ENCODE measurements around the gene SOHLH2. TPM values are rescaled to one million over a fixed set of nuclear protein-coding genes. Genes with fewer than 3 reads are reported as not detected.

The SOHLH2 gene
- total RNA-seq, 1 experiment from 2014 or later, result 1.6 TPM

- peak; percentile 10 for DNase-seq (ENCODE audit: low spot score)
- Histone ChIP-seq H3K4me3 (ENCODE audit: low read depth, low read length, poor library complexity, severe bottlenecking) (no peak overlapping the region), H3K4me1 (ENCODE audit: insufficient read depth, low read length, poor library complexity, severe bottlenecking) (no peaks in the 10 kb centered on the region), H3K27me3 (replicated peaks; ENCODE audit: insufficient read depth, low read depth, low read length, poor library complexity) (no peaks in the 10 kb centered on the region), H3K36me3 (ENCODE audit: insufficient read depth, low read length, poor library complexity, severe bottlenecking) (no peaks in the 10 kb centered on the region), H3K9me3 (ENCODE audit: low read depth, low read length, poor library complexity, severe bottlenecking) (no peaks in the 10 kb centered on the region), H3K27ac (ENCODE audit: low read depth, low read length, poor library complexity, severe bottlenecking) (no peak overlapping the region)
- POLR2A ChIA-PET (ENCODE audit: low non-redundant PET), result no interaction called here
- no TSS peak for BruUV-seq (replicated peaks)
- intact Hi-C loops (cut with micrococcal nuclease; ENCODE audit: unreplicated experiment), result no loop called here
- TF ChIP-seq CTCF (conservative IDR thresholded peaks at IDR 0.05; ENCODE audit: low read depth, low read length) (no peak), EZH2 (IDR thresholded peaks at IDR 0.05; ENCODE audit: borderline replicate concordance, low read depth, low read length, poor library complexity, severe bottlenecking) (no peak)
- CTCF ChIA-PET, result no interaction called here
Observed at GRCh38 chr13:36259361-36260137, 45.2 kb upstream of the SOHLH2 start.

GRCh38 chr13:36258831-36259230 lies 44.5 kb upstream of the SOHLH2 start:
- Histone ChIP-seq H3K4me1 (ENCODE audit: insufficient read depth, low read length, poor library complexity, severe bottlenecking) (no peaks in the 10 kb centered on the region), H3K36me3 (ENCODE audit: insufficient read depth, low read length, poor library complexity, severe bottlenecking) (no peaks in the 10 kb centered on the region), H3K9me3 (ENCODE audit: low read depth, low read length, poor library complexity, severe bottlenecking) (no peaks in the 10 kb centered on the region), H3K27me3 (replicated peaks; ENCODE audit: insufficient read depth, low read depth, low read length, poor library complexity) (no peaks in the 10 kb centered on the region), H3K4me3 (ENCODE audit: low read depth, low read length, poor library complexity, severe bottlenecking) (no peak overlapping the region), H3K27ac (ENCODE audit: low read depth, low read length, poor library complexity, severe bottlenecking) (no peak overlapping the region)
- BruUV-seq (replicated peaks), result no TSS peak
- TF ChIP-seq CTCF (conservative IDR thresholded peaks at IDR 0.05; ENCODE audit: low read depth, low read length), result no peak
- POLR2A ChIA-PET (ENCODE audit: low non-redundant PET), result no interaction called here
- no peak for DNase-seq (ENCODE audit: low spot score)
- CTCF ChIA-PET, result no interaction called here
- intact Hi-C loops (cut with micrococcal nuclease; ENCODE audit: unreplicated experiment), result no loop called here

- intact Hi-C loops (cut with micrococcal nuclease; ENCODE audit: unreplicated experiment), result no loop called here
- Histone ChIP-seq H3K27me3 (replicated peaks; ENCODE audit: insufficient read depth, low read depth, low read length, poor library complexity) (no peaks in the 10 kb centered on the region), H3K4me3 (ENCODE audit: low read depth, low read length, poor library complexity, severe bottlenecking) (no peak overlapping the region), H3K9me3 (ENCODE audit: low read depth, low read length, poor library complexity, severe bottlenecking) (no peaks in the 10 kb centered on the region), H3K36me3 (ENCODE audit: insufficient read depth, low read length, poor library complexity, severe bottlenecking) (no peaks in the 10 kb centered on the region), H3K4me1 (ENCODE audit: insufficient read depth, low read length, poor library complexity, severe bottlenecking) (no peaks in the 10 kb centered on the region), H3K27ac (ENCODE audit: low read depth, low read length, poor library complexity, severe bottlenecking) (no peak overlapping the region)
- DNase-seq (ENCODE audit: low spot score), result no peak
- CTCF ChIA-PET, result no interaction called here
- POLR2A ChIA-PET (ENCODE audit: low non-redundant PET), result no interaction called here
- BruUV-seq (replicated peaks), result no TSS peak
- no peak for TF ChIP-seq CTCF (conservative IDR thresholded peaks at IDR 0.05; ENCODE audit: low read depth, low read length)
- no peak for TF ChIP-seq EZH2 (IDR thresholded peaks at IDR 0.05; ENCODE audit: borderline replicate concordance, low read depth, low read length, poor library complexity, severe bottlenecking)
Observed at GRCh38 chr13:36251526-36251925, 37.2 kb upstream of the SOHLH2 start.
